Lower leg skin (tissue), 3 donors: ENCODE measurements around the gene EML4.

Source experiments
- POLR2A ChIP-seq, 2 donors: fragments of 450-650 bp; IDR thresholded peaks; one replicate each; pipeline ENCODE4 v1.6.1; 2016 to 2017; ENCODE audit warnings: antibody characterized with exemption in 2 of 2, mild to moderate bottlenecking in 1 of 2, moderate library complexity in 1 of 2
- TF ChIP-seq, protein P1 (sequence below), 3 donors: fragments of 450-650 bp; IDR thresholded peaks; one replicate each; pipeline ENCODE4 v1.5.1; 2016; ENCODE audit warnings: antibody characterized with exemption in 3 of 3, mild to moderate bottlenecking in 3 of 3, moderate library complexity in 2 of 3

DNA sequence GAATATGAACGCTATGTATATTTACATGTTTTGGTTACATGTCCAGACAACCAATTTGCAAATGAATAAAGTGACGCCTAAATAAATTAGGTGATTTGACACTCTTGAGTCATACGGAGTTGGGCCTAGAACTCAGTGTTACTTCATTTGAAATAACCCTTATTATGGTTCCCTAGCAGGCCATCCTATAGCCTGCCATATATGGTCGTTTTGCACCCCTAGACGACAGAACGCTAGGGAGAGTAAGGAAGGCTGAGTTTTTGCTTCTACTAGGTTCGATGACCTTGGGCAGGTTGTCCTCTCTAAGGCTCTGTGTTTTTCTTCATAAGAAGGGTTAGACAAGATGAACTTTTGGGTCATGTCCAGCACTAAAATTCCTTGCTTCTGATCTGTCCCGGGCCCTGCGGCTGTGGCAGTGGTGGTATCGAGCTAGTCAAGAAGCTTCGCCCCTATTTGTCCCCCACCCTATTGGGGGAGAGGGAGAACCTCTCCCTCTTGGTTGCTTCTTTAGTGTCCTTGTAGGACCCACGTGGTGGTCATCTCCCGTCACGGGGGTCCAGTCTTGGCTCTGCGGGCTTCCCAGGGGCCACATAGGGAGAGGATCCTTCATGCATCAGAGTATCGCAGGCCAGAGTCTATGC, 574 bp upstream of the EML4 start:
- TF ChIP-seq, protein P1, sequence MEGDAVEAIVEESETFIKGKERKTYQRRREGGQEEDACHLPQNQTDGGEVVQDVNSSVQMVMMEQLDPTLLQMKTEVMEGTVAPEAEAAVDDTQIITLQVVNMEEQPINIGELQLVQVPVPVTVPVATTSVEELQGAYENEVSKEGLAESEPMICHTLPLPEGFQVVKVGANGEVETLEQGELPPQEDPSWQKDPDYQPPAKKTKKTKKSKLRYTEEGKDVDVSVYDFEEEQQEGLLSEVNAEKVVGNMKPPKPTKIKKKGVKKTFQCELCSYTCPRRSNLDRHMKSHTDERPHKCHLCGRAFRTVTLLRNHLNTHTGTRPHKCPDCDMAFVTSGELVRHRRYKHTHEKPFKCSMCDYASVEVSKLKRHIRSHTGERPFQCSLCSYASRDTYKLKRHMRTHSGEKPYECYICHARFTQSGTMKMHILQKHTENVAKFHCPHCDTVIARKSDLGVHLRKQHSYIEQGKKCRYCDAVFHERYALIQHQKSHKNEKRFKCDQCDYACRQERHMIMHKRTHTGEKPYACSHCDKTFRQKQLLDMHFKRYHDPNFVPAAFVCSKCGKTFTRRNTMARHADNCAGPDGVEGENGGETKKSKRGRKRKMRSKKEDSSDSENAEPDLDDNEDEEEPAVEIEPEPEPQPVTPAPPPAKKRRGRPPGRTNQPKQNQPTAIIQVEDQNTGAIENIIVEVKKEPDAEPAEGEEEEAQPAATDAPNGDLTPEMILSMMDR (IDR thresholded peaks at IDR 0.05): no peak
- TF ChIP-seq POLR2A (IDR thresholded peaks at IDR 0.05): no peak
